Peyer's patch (tissue), 4 donors: ENCODE measurements around the gene TXLNB. TPM values are rescaled to one million over a fixed set of nuclear protein-coding genes. Genes with fewer than 3 reads are reported as not detected.

ENCODE experiments used
- DNase-seq, 3 donors: peaks; one replicate each; pipeline ENCODE4 v3.0.0-alpha.2; 2017 to 2019
- H3K27ac ChIP-seq, 4 donors: fragments of 200-600 bp; sonication (generic); one replicate each; pipeline ENCODE4 v1.5.1; 2016 to 2019
- H3K27me3 ChIP-seq, 2 donors: fragments of 200-600 bp; sonication (generic); one replicate each; pipeline ENCODE4 v1.5.1; 2019
- H3K36me3 ChIP-seq, 3 donors: fragments of 200-600 bp; sonication (generic); one replicate each; pipeline ENCODE4 v1.5.1; 2016 to 2019
- H3K4me1 ChIP-seq, 4 donors: fragments of 200-600 bp; sonication (generic); one replicate each; pipeline ENCODE4 v1.5.1; 2016 to 2019
- H3K4me3 ChIP-seq, 4 donors: fragments of 200-600 bp; sonication (generic); 1 replicate in 3 of 4; 2 replicates in 1 of 4; pipeline ENCODE4 v1.5.1; 2016 to 2019; ENCODE audit warnings: mild to moderate bottlenecking in 1 of 4
- H3K9me3 ChIP-seq, 4 donors: fragments of 200-600 bp; sonication (generic); one replicate each; pipeline ENCODE4 v1.5.1; 2016 to 2019; ENCODE audit warnings: mild to moderate bottlenecking in 1 of 4
- CTCF ChIP-seq, 6 experiments: fragments of 450-650 bp in 4 of 6; fragments of 200-600 bp in 2 of 6; sonication (generic) in 1 of 6; IDR thresholded peaks; one replicate each; pipeline ENCODE4 v1.5.1; 2017 to 2019; ENCODE audit warnings: antibody characterized with exemption in 6 of 6, mild to moderate bottlenecking in 3 of 6, moderate library complexity in 1 of 6
- POLR2A ChIP-seq, 2 donors: fragments of 450-650 bp; IDR thresholded peaks; one replicate each; pipeline ENCODE4 v1.5.1; 2017; ENCODE audit warnings: antibody characterized with exemption in 2 of 2, mild to moderate bottlenecking in 2 of 2, moderate library complexity in 2 of 2
- total RNA-seq, 4 donors: library from RNA; depleted of rRNA; stranded (reverse); fragments of >200 nt; gene quantifications; one replicate each; pipeline ENCODE4 v1.1.0, GENCODE V29; 2016

Gene TXLNB
- total RNA-seq, 4 donors from 2014 or later: 0.54 to 1.7 (median 1.0) TPM; not detected in 1

GRCh38 chr6:139320081-139320480, 28.3 kb upstream of the TXLNB start:
- no peak for DNase-seq
- Histone ChIP-seq H3K4me1 (peaks cover 0 to 3% (median 0%) of the 10 kb centered on the region in 4 donors), H3K36me3 (no peaks in the 10 kb centered on the region), H3K27me3 (no peaks in the 10 kb centered on the region), H3K9me3 (peaks cover 0 to 3% (median 0%) of the 10 kb centered on the region in 4 donors), H3K4me3 (no peak overlapping the region), H3K27ac (no peak overlapping the region)
- TF ChIP-seq CTCF (IDR thresholded peaks at IDR 0.05) (no peak), POLR2A (IDR thresholded peaks at IDR 0.05) (no peak)

- H3K36me3 ChIP-seq: no peaks in the 10 kb centered on the region
- no peak overlapping the region for H3K4me3 ChIP-seq
- no peaks in the 10 kb centered on the region for H3K4me1 ChIP-seq
- TF ChIP-seq CTCF (IDR thresholded peaks at IDR 0.05) (no peak), POLR2A (IDR thresholded peaks at IDR 0.05) (no peak)
- H3K27ac ChIP-seq: no peak overlapping the region
- DNase-seq: no peak
- H3K27me3 ChIP-seq: no peaks in the 10 kb centered on the region
- H3K9me3 ChIP-seq: peaks cover 0 to 3% (median 0%) of the 10 kb centered on the region in 4 donors
Measured at GRCh38 chr6:139316622-139317317, 25.0 kb upstream of the TXLNB start.

GRCh38 chr6:139313784-139314545, 22.2 kb upstream of the TXLNB start:
- Histone ChIP-seq H3K4me3 (no peak overlapping the region), H3K27ac (no peak overlapping the region), H3K9me3 (peaks cover 0 to 3% (median 0%) of the 10 kb centered on the region in 4 donors), H3K27me3 (no peaks in the 10 kb centered on the region), H3K36me3 (no peaks in the 10 kb centered on the region), H3K4me1 (no peaks in the 10 kb centered on the region)
- TF ChIP-seq POLR2A (IDR thresholded peaks at IDR 0.05) (no peak), CTCF (IDR thresholded peaks at IDR 0.05) (no peak)
- no peak for DNase-seq

- H3K4me3 ChIP-seq: no peak overlapping the region
- no peak for DNase-seq
- peaks cover 0 to 7% (median 0%) of the 10 kb centered on the region in 4 donors for H3K4me1 ChIP-seq
- H3K36me3 ChIP-seq: no peaks in the 10 kb centered on the region
- peaks cover 0 to 3% (median 0%) of the 10 kb centered on the region in 4 donors for H3K9me3 ChIP-seq
- H3K27me3 ChIP-seq: no peaks in the 10 kb centered on the region
- TF ChIP-seq POLR2A (IDR thresholded peaks at IDR 0.05) (no peak), CTCF (IDR thresholded peaks at IDR 0.05) (no peak)
- no peak overlapping the region for H3K27ac ChIP-seq
Measured at GRCh38 chr6:139313229-139313628, 21.4 kb upstream of the TXLNB start.

GRCh38 chr6:139311831-139312230, 20.0 kb upstream of the TXLNB start:
- DNase-seq: no peak
- H3K27me3 ChIP-seq: no peaks in the 10 kb centered on the region
- no peak for TF ChIP-seq POLR2A (IDR thresholded peaks at IDR 0.05)
- TF ChIP-seq CTCF (IDR thresholded peaks at IDR 0.05): no peak
- H3K4me1 ChIP-seq: peaks cover 0 to 10% (median 0%) of the 10 kb centered on the region in 4 donors
- no peaks in the 10 kb centered on the region for H3K36me3 ChIP-seq
- H3K9me3 ChIP-seq: no peaks in the 10 kb centered on the region
- no peak overlapping the region for H3K4me3 ChIP-seq
- no peak overlapping the region for H3K27ac ChIP-seq
